Measurements from ENCODE around the gene ABCF3. TPM values are rescaled to one million over a fixed set of nuclear protein-coding genes. Genes with fewer than 3 reads are reported as not detected.
A peak's percentile ranks its signal among the peaks of the same experiment; 100 is the strongest.

Gene ABCF3
- total and polyA plus RNA-seq, 2 of the 13 experiments (the other 11 are each of a cell fraction or from before 2014, with no cell fraction given): 38.8 to 46.5 TPM

DNA sequence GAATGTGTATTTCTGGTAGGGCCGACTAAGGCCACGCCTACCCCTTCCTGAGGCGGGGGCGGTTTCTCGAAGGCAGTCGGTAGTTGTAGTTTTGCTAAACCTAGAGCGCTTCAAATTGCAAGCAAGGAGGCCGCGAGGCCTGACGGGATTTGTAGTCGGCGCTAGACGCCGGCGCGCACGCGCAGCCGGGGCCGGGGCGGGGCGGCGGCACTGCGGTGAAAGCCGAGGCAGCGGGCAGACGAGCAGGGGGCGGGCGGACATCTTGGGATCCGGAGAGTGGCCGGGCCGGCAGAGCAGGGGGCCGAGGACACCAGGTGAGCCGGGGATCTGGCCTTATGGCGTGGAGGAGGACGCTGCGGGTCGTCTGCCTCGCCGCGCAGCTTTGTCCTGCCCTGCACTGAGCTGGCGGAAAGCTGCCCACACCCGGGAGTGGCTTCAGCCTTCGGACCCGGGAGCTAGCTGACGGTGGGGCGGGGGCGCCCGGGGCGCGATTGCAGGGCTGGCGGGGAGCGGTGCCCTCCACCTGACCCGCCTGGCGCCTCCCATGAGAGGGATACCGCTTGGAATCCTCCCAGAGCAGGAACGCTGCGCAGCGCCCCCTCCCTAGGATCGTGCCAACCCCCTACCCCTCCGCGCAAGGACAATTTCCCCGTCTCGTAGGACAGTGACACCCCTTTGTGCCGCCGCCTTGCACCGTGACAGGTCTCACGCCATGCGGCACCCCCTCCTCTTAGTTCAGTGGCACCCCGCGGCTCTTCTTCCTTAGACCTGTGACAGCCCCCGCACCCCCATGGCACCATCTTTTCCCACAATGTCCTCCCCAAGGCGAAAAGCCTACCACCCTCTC, 11.1 kb upstream of the ABCF3 start, which contains the start of gene AP2M1 (continued):
- TF ChIP-seq CBX2 (IDR thresholded peaks at IDR 0.05; ENCODE audit: low read depth, low read length) (no peak), CBX2 (CRISPR knock-in tag; IDR thresholded peaks at IDR 0.05; ENCODE audit: low read depth) (no peak), IRF9 (CRISPR knock-in tag; IDR thresholded peaks at IDR 0.05; ENCODE audit: borderline replicate concordance) (peak; percentile 80; the same call in 1 of the 2 replicates), ZBTB33 (CRISPR knock-in tag; IDR thresholded peaks at IDR 0.05) (no peak), ZNF3 (CRISPR knock-in tag; IDR thresholded peaks at IDR 0.05) (no peak), ZNF775 (CRISPR knock-in tag; IDR thresholded peaks at IDR 0.05; ENCODE audit: borderline replicate concordance) (no peak), ZNF781 (CRISPR knock-in tag; IDR thresholded peaks at IDR 0.05; ENCODE audit: borderline replicate concordance, not compliant biosample characterization) (peak; percentile 34), IKZF4 (CRISPR knock-in tag; IDR thresholded peaks at IDR 0.05; ENCODE audit: borderline replicate concordance, low read depth, not compliant biosample characterization) (peak; percentile 35), KLF16 (CRISPR knock-in tag; IDR thresholded peaks at IDR 0.05) (peak in 1 of 2 experiments; percentile 70; a peak in 2 of 4 replicates), CENPBD1 (CRISPR knock-in tag; IDR thresholded peaks at IDR 0.05; ENCODE audit: borderline replicate concordance, low read depth) (no peak), ZNF33A (CRISPR knock-in tag; IDR thresholded peaks at IDR 0.05; ENCODE audit: borderline replicate concordance) (no peak), RXRA (CRISPR knock-in tag; IDR thresholded peaks at IDR 0.05) (peak; percentile 66; the same call in 1 of the 2 replicates), ZNF75D (CRISPR knock-in tag; IDR thresholded peaks at IDR 0.05; ENCODE audit: borderline replicate concordance) (no peak), ZNF30 (CRISPR knock-in tag; IDR thresholded peaks at IDR 0.05) (no peak), HOXA7 (CRISPR knock-in tag; IDR thresholded peaks at IDR 0.05) (no peak), YY1 (IDR thresholded peaks at IDR 0.05; ENCODE audit: insufficient read depth, insufficient replicate concordance, low read depth, low read length) (peak; percentile 93), ZNF441 (CRISPR knock-in tag; IDR thresholded peaks at IDR 0.05; ENCODE audit: borderline replicate concordance) (peak; percentile 81; the same call in 1 of the 2 replicates)
- TF ChIP-seq, protein P1, sequence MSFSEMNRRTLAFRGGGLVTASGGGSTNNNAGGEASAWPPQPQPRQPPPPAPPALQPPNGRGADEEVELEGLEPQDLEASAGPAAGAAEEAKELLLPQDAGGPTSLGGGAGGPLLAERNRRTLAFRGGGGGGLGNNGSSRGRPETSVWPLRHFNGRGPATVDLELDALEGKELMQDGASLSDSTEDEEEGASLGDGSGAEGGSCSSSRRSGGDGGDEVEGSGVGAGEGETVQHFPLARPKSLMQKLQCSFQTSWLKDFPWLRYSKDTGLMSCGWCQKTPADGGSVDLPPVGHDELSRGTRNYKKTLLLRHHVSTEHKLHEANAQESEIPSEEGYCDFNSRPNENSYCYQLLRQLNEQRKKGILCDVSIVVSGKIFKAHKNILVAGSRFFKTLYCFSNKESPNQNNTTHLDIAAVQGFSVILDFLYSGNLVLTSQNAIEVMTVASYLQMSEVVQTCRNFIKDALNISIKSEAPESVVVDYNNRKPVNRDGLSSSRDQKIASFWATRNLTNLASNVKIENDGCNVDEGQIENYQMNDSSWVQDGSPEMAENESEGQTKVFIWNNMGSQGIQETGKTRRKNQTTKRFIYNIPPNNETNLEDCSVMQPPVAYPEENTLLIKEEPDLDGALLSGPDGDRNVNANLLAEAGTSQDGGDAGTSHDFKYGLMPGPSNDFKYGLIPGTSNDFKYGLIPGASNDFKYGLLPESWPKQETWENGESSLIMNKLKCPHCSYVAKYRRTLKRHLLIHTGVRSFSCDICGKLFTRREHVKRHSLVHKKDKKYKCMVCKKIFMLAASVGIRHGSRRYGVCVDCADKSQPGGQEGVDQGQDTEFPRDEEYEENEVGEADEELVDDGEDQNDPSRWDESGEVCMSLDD (CRISPR knock-in tag; IDR thresholded peaks at IDR 0.05; ENCODE audit: borderline replicate concordance): no peak
- TF ChIP-seq, protein P2, sequence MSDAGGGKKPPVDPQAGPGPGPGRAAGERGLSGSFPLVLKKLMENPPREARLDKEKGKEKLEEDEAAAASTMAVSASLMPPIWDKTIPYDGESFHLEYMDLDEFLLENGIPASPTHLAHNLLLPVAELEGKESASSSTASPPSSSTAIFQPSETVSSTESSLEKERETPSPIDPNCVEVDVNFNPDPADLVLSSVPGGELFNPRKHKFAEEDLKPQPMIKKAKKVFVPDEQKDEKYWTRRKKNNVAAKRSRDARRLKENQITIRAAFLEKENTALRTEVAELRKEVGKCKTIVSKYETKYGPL (CRISPR knock-in tag; IDR thresholded peaks at IDR 0.05): no peak
- TF ChIP-seq, protein P3, sequence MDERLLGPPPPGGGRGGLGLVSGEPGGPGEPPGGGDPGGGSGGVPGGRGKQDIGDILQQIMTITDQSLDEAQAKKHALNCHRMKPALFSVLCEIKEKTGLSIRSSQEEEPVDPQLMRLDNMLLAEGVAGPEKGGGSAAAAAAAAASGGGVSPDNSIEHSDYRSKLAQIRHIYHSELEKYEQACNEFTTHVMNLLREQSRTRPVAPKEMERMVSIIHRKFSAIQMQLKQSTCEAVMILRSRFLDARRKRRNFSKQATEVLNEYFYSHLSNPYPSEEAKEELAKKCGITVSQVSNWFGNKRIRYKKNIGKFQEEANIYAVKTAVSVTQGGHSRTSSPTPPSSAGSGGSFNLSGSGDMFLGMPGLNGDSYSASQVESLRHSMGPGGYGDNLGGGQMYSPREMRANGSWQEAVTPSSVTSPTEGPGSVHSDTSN (CRISPR knock-in tag; IDR thresholded peaks at IDR 0.05): no peak

Data from HepG2 (cell line).